Endodermal cell (in vitro differentiated cells): ENCODE data around the gene ATXN1. TPM values are rescaled to one million over a fixed set of nuclear protein-coding genes. Genes with fewer than 3 reads are reported as not detected.
"Not testable (repeated sequence)": the region's sequence is repeated elsewhere in the genome, so short reads cannot be mapped to it uniquely, and the experiment has no call there.

ENCODE experiments used
- DNase-seq: peaks from one replicate; pipeline ENCODE4 v3.0.0-alpha.2; 2017
- H3K27ac ChIP-seq: 2 replicates; pipeline ENCODE4 v1.5.1; 2013; ENCODE audit warnings: mild to moderate bottlenecking, low read depth, low read length, moderate library complexity
- H3K27me3 ChIP-seq: 2 replicates; pipeline ENCODE4 v1.6.1; 2013; ENCODE audit warnings: mild to moderate bottlenecking, low read length, moderate library complexity; ENCODE audit not compliant: insufficient read depth, control insufficient read depth, poor library complexity, severe bottlenecking
- H3K36me3 ChIP-seq: 2 replicates; pipeline ENCODE4 v1.7.0; 2013; ENCODE audit warnings: mild to moderate bottlenecking, low read length, moderate library complexity; ENCODE audit not compliant: control insufficient read depth, insufficient read depth
- H3K4me1 ChIP-seq: one replicate; pipeline ENCODE4 v1.7.0; 2013; ENCODE audit warnings: low read length; ENCODE audit not compliant: control insufficient read depth, insufficient read depth
- H3K4me3 ChIP-seq: 2 replicates; pipeline ENCODE4 v1.5.1; 2013; ENCODE audit warnings: mild to moderate bottlenecking, low read length, moderate library complexity
- H3K9ac ChIP-seq: 2 replicates; pipeline ENCODE4 v1.6.1; 2013; ENCODE audit warnings: mild to moderate bottlenecking, low read length, moderate library complexity; ENCODE audit not compliant: poor library complexity, severe bottlenecking; ENCODE audit errors: extremely low read depth
- H3K9me3 ChIP-seq: 2 replicates; pipeline ENCODE4 v1.6.1; 2013; ENCODE audit warnings: mild to moderate bottlenecking, low read length, moderate library complexity; ENCODE audit not compliant: control insufficient read depth
- H3K27ac Mint-ChIP-seq: 2 replicates; pipeline ENCODE4 v1.8.0; 2020; ENCODE audit warnings: mixed read lengths
- H3K27me3 Mint-ChIP-seq: 2 replicates; pipeline ENCODE4 v1.8.0; 2021; ENCODE audit warnings: mild to moderate bottlenecking, mixed read lengths; ENCODE audit not compliant: insufficient read depth
- H3K36me3 Mint-ChIP-seq: 2 replicates; pipeline ENCODE4 v1.8.0; 2020; ENCODE audit warnings: low read depth, mixed read lengths
- H3K4me1 Mint-ChIP-seq: 2 replicates; pipeline ENCODE4 v1.8.0; 2020; ENCODE audit warnings: mixed read lengths
- H3K4me3 Mint-ChIP-seq: 2 replicates; pipeline ENCODE4 v1.8.0; 2020; ENCODE audit warnings: mild to moderate bottlenecking, moderate library complexity, mixed read lengths
- H3K9me3 Mint-ChIP-seq: 2 replicates; pipeline ENCODE4 v1.8.0; 2020; ENCODE audit warnings: mild to moderate bottlenecking, mixed read lengths
- WGBS, 2 experiments: methylation state at CpG; one replicate each; pipeline versions ENCODE4 v1.1.5 to v1.1.7; 2013; ENCODE audit warnings: missing lambda C conversion rate in 2 of 2, mixed read lengths in 1 of 2; ENCODE audit not compliant: insufficient coverage in 1 of 2, insufficient read length in 1 of 2; 5-methylcytosine and 5-hydroxymethylcytosine counted together
- total RNA-seq, 2 donors: library from RNA; stranded (reverse); fragmentation: NEBNext Ultra II Directional in 1 of 2; extraction: Animal tissue kit (Norgen Biotek cat#: 25700) in 1 of 2; gene quantifications; 2 replicates in 1 of 2; 3 replicates in 1 of 2; pipeline ENCODE4 v1.2.1, GENCODE V29; 2021
- TF ChIP-seq, protein P1 (sequence below): fragments of 200-600 bp; sonication (generic); conservative IDR thresholded peaks from 2 replicates; pipeline ENCODE4 v1.5.0; 2021; ENCODE audit warnings: antibody characterized with exemption, mild to moderate bottlenecking

The ATXN1 gene
- total RNA-seq, 2 donors from 2014 or later = 10.4 to 15.9 TPM

DNA sequence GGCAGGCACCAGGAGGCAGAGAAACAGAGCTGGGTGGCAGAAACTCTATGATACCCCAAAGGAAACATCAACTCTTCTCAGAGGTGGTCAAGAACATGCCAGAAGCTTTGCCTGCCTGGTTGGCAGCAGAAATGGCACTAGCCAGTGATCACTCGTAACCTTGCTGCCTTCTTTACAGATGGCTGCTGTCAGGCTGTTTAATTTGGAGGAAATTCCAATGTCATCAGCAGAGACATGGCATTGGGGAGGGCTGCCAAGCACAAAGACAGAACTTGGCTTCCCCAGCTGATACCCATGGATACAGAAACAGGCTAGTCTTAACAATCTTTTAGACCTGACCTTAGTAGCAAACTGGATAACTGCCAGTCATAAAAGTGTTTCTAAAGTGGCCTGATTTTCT is 369.2 kb downstream of the ATXN1 start:
- peaks cover 3% of the 10 kb centered on the region for H3K27me3 ChIP-seq
- no peaks in the 10 kb centered on the region for H3K36me3 ChIP-seq
- no peak overlapping the region for H3K4me3 ChIP-seq
- H3K9ac ChIP-seq = no peak overlapping the region
- no peaks in the 10 kb centered on the region for H3K4me1 ChIP-seq
- no peaks in the 10 kb centered on the region for H3K9me3 ChIP-seq
- Mint-ChIP-seq H3K9me3 (no peaks in the 10 kb centered on the region), H3K27me3 (peaks cover 2% of the 10 kb centered on the region), H3K36me3 (no peaks in the 10 kb centered on the region), H3K27ac (no peak overlapping the region), H3K4me1 (no peaks in the 10 kb centered on the region), H3K4me3 (no peak overlapping the region)
- no peak for DNase-seq
- TF ChIP-seq, protein P1, sequence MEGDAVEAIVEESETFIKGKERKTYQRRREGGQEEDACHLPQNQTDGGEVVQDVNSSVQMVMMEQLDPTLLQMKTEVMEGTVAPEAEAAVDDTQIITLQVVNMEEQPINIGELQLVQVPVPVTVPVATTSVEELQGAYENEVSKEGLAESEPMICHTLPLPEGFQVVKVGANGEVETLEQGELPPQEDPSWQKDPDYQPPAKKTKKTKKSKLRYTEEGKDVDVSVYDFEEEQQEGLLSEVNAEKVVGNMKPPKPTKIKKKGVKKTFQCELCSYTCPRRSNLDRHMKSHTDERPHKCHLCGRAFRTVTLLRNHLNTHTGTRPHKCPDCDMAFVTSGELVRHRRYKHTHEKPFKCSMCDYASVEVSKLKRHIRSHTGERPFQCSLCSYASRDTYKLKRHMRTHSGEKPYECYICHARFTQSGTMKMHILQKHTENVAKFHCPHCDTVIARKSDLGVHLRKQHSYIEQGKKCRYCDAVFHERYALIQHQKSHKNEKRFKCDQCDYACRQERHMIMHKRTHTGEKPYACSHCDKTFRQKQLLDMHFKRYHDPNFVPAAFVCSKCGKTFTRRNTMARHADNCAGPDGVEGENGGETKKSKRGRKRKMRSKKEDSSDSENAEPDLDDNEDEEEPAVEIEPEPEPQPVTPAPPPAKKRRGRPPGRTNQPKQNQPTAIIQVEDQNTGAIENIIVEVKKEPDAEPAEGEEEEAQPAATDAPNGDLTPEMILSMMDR = no peak
- no peak overlapping the region for H3K27ac ChIP-seq
- whole genome bisulfite sequencing, 2 experiments = 80 to 98% methylated on average over 1 of the region's 1 CpG

DNA sequence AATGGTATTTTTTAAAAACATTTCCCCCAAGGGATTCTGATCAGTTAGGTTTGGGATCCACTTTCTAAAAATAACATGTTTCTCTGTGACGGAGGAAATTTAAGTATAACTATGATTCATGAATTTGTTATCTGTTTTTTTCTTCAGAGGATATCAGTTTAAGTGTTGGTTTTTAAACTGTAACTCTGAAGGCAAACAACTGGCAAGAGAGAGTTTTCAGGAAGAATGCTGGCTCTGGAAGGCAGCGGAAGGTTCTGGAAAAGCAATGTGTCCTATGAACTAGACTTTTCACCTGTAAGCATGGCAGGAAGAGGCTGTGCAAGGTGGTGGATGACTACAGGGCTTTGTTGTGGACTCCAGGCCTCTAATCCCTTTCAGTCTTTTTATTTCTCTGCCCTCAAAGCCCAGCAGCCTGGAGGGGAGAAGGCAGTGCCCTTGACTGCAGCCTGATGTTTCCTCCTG is 369.8 kb downstream of the ATXN1 start:
- no peak for DNase-seq
- no peak overlapping the region for H3K27ac Mint-ChIP-seq
- 43 to 64% methylated on average over 1 to 2 of the region's 2 CpGs for WGBS, 2 experiments
- Histone ChIP-seq H3K9ac (no peak overlapping the region), H3K36me3 (no peaks in the 10 kb centered on the region), H3K4me1 (peaks cover under 1% of the 10 kb centered on the region), H3K27ac (no peak overlapping the region), H3K9me3 (no peaks in the 10 kb centered on the region), H3K27me3 (peaks cover 6% of the 10 kb centered on the region), H3K4me3 (no peak overlapping the region)
- TF ChIP-seq, protein P1 = no peak
- H3K4me1 Mint-ChIP-seq = no peaks in the 10 kb centered on the region
- H3K9me3 Mint-ChIP-seq = no peaks in the 10 kb centered on the region
- no peak overlapping the region for H3K4me3 Mint-ChIP-seq
- H3K36me3 Mint-ChIP-seq = no peaks in the 10 kb centered on the region
- peaks cover 2% of the 10 kb centered on the region for H3K27me3 Mint-ChIP-seq

DNA sequence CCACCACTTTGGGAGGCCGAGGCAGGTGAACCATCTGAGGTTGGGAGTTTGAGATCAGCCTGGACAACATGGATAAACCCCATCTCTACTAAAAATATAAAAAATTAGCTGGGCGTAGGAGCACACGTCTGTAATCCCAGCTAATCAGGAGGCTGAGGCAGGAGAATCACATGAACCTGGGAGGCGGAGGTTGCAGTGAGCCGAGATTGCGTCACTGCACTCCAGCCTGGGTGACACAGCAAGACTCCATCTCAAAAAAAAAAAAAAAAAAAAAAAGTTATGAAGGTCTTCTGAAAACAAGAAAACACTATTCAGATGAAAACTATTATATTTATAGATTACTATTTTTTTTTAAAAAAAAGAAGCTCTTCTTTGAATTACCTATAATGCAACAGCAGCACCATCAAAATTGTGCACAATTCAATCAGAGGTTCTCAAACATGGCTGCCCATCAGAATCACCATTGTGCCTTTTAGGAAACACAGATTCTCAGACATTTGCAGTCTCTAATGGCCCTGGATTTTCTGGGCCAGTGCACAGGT is 370.3 kb downstream of the ATXN1 start:
- not testable (repeated sequence) for H3K4me3 Mint-ChIP-seq, H3K4me1 Mint-ChIP-seq, H3K9ac ChIP-seq, H3K27ac Mint-ChIP-seq, H3K9me3 ChIP-seq, H3K27ac ChIP-seq, H3K4me1 ChIP-seq, H3K27me3 Mint-ChIP-seq, H3K36me3 Mint-ChIP-seq, H3K9me3 Mint-ChIP-seq, DNase-seq, H3K36me3 ChIP-seq, H3K4me3 ChIP-seq, H3K27me3 ChIP-seq
- WGBS, 2 experiments = 80 to 94% methylated on average over 1 to 6 of the region's 6 CpGs

DNA sequence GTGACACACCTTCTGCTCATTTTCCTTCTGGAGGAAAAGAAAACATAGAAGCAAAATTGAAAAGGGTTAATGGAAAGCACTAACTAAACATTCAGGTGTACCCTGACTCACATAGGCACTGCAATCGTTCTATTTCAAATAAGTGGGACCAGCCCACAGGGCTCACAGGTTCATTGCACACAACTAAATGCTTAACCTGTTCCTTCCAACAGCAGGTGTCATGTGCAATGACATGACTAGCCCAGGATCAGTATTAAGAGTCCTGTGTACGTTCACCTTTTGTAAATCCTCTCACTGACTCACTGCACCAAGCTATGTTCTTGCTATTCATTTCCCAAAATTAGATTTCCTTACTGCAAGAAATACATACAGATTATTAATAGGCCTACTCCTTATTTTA is 371.6 kb downstream of the ATXN1 start:
- 93 to 100% methylated on average over 2 of the region's 2 CpGs for WGBS, 2 experiments
- TF ChIP-seq, protein P1 = no peak
- Histone ChIP-seq H3K27me3 (peaks cover 6% of the 10 kb centered on the region), H3K9me3 (no peaks in the 10 kb centered on the region), H3K4me1 (peaks cover 4% of the 10 kb centered on the region), H3K4me3 (no peak overlapping the region), H3K36me3 (no peaks in the 10 kb centered on the region), H3K9ac (no peak overlapping the region), H3K27ac (no peak overlapping the region)
- no peak overlapping the region for H3K27ac Mint-ChIP-seq
- no peak for DNase-seq
- H3K27me3 Mint-ChIP-seq = peaks cover 2% of the 10 kb centered on the region
- H3K36me3 Mint-ChIP-seq = no peaks in the 10 kb centered on the region
- no peaks in the 10 kb centered on the region for H3K9me3 Mint-ChIP-seq
- peaks cover 7% of the 10 kb centered on the region for H3K4me1 Mint-ChIP-seq
- H3K4me3 Mint-ChIP-seq = no peak overlapping the region
